ENCODE data around the gene DGKD.

DGKD gene

GRCh38 chr2:233419602-233420391, 65.5 kb downstream of the DGKD start:
- no peak for DNase-seq (ENCODE audit: low read depth)
- TF ChIP-seq, protein P1, sequence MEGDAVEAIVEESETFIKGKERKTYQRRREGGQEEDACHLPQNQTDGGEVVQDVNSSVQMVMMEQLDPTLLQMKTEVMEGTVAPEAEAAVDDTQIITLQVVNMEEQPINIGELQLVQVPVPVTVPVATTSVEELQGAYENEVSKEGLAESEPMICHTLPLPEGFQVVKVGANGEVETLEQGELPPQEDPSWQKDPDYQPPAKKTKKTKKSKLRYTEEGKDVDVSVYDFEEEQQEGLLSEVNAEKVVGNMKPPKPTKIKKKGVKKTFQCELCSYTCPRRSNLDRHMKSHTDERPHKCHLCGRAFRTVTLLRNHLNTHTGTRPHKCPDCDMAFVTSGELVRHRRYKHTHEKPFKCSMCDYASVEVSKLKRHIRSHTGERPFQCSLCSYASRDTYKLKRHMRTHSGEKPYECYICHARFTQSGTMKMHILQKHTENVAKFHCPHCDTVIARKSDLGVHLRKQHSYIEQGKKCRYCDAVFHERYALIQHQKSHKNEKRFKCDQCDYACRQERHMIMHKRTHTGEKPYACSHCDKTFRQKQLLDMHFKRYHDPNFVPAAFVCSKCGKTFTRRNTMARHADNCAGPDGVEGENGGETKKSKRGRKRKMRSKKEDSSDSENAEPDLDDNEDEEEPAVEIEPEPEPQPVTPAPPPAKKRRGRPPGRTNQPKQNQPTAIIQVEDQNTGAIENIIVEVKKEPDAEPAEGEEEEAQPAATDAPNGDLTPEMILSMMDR (conservative IDR thresholded peaks at IDR 0.05; ENCODE audit: low read depth, low read length), result no peak
- H3K4me3 ChIP-seq (ENCODE audit: low read length), result no peak overlapping the region

DNA sequence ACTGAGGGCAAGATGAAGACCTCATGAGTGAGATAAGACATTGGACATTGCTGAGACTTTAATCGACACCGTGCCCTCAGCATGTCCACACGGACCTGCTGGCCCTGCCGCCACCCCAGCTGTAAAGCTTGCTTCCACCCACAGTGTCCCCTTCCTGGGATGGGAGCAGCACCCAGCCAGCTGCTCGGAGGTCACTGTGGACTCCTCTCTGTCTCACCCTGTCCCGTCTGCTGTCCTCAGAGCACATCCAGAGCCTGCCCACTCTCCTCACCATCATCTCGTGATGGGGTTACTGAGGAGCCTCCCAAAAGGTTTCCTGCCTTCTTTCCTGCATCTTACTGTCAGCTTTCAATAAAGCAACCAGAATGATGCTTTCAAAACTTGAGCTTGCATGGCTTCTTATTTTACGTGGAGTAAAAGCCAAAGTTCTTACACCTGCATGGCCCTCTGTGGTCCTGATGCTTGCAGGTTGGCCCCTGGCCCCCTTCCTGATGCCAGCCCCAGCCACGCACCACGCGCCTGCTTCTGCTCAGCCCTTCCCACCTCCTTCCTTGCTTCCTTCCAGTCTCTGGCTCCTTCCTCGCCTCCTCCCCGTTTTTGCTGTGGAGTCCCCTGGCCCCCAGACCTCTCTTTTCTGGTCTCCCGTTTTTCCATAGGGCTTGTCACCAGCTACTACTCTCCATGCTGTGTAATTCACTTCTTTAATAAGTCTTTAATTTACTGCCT, 67.0 kb downstream of the DGKD start:
- no peak for DNase-seq (ENCODE audit: low read depth)
- TF ChIP-seq, protein P1 (conservative IDR thresholded peaks at IDR 0.05; ENCODE audit: low read depth, low read length), result no peak
- no peak overlapping the region for H3K4me3 ChIP-seq (ENCODE audit: low read length)

- H3K4me3 ChIP-seq (ENCODE audit: low read length), result no peak overlapping the region
- no peak for DNase-seq (ENCODE audit: low read depth)
These were observed 67.9 kb downstream of the DGKD start for GRCh38 chr2:233422050-233422639.

GRCh38 chr2:233422649-233423551, 68.6 kb downstream of the DGKD start:
- TF ChIP-seq, protein P1 (conservative IDR thresholded peaks at IDR 0.05; ENCODE audit: low read depth, low read length), result no peak
- no peak overlapping the region for H3K4me3 ChIP-seq (ENCODE audit: low read length)
- DNase-seq (ENCODE audit: low read depth), result no peak

More at GRCh38 chr2:233422050-233422639, 67.9 kb downstream of the DGKD start:
- TF ChIP-seq, protein P1 (conservative IDR thresholded peaks at IDR 0.05; ENCODE audit: low read depth, low read length), result no peak

- TF ChIP-seq, protein P1 (conservative IDR thresholded peaks at IDR 0.05; ENCODE audit: low read depth, low read length), result no peak
- no peak overlapping the region for H3K4me3 ChIP-seq (ENCODE audit: low read length)
- DNase-seq (ENCODE audit: low read depth), result no peak
These were observed 69.2 kb downstream of the DGKD start for GRCh38 chr2:233423552-233423860.

- DNase-seq (ENCODE audit: low read depth), result no peak
- H3K4me3 ChIP-seq (ENCODE audit: low read length), result no peak overlapping the region
- TF ChIP-seq, protein P1 (conservative IDR thresholded peaks at IDR 0.05; ENCODE audit: low read depth, low read length), result no peak
These were observed 70.1 kb downstream of the DGKD start for GRCh38 chr2:233424154-233424951.
